ENCODE results near the gene ATXN2.
"Not testable (repeated sequence)": the region's sequence is repeated elsewhere in the genome, so short reads cannot be mapped to it uniquely, and the experiment has no call there.

The ATXN2 gene

GRCh38 chr12:111482462-111482861 lies 116.7 kb downstream of the ATXN2 start:
- Histone ChIP-seq H3K27me3 (ENCODE audit: control insufficient read depth, insufficient read depth, low read length) (no peaks in the 10 kb centered on the region), H3K4me2 (ENCODE audit: low read length) (no peak overlapping the region), H3K36me3 (ENCODE audit: insufficient read depth, low read length) (peaks cover 61% of the 10 kb centered on the region), H3K4me3 (ENCODE audit: low read length) (no peak overlapping the region), H3K9ac (ENCODE audit: low read depth, low read length) (no peak overlapping the region), H3K4me1 (ENCODE audit: control insufficient read depth, insufficient read depth, low read length) (no peaks in the 10 kb centered on the region), H3K9me3 (replicated peaks; ENCODE audit: low read length) (no peaks in the 10 kb centered on the region)

GRCh38 chr12:111471236-111471635 lies 127.9 kb downstream of the ATXN2 start:
- Histone ChIP-seq H3K36me3 (ENCODE audit: insufficient read depth, low read length) (peaks cover 32% of the 10 kb centered on the region), H3K27me3 (ENCODE audit: control insufficient read depth, insufficient read depth, low read length) (no peaks in the 10 kb centered on the region), H3K4me3 (ENCODE audit: low read length) (no peak overlapping the region), H3K4me1 (ENCODE audit: control insufficient read depth, insufficient read depth, low read length) (peaks cover 26% of the 10 kb centered on the region), H3K4me2 (ENCODE audit: low read length) (no peak overlapping the region), H3K9ac (ENCODE audit: low read depth, low read length) (no peak overlapping the region), H3K9me3 (replicated peaks; ENCODE audit: low read length) (no peaks in the 10 kb centered on the region)

- H3K9me3 ChIP-seq (replicated peaks; ENCODE audit: low read length), result no peaks in the 10 kb centered on the region
Observed at GRCh38 chr12:111469401-111469800, 129.7 kb downstream of the ATXN2 start.

GRCh38 chr12:111467857-111468241 lies 131.3 kb downstream of the ATXN2 start:
- Histone ChIP-seq H3K36me3 (ENCODE audit: insufficient read depth, low read length) (peaks cover 34% of the 10 kb centered on the region), H3K4me2 (ENCODE audit: low read length) (peak overlapping the region; percentile 46), H3K9ac (ENCODE audit: low read depth, low read length) (peak overlapping the region; percentile 25), H3K27me3 (ENCODE audit: control insufficient read depth, insufficient read depth, low read length) (no peaks in the 10 kb centered on the region), H3K4me1 (ENCODE audit: control insufficient read depth, insufficient read depth, low read length) (peaks cover 28% of the 10 kb centered on the region), H3K4me3 (ENCODE audit: low read length) (no peak overlapping the region), H3K9me3 (replicated peaks; ENCODE audit: low read length) (no peaks in the 10 kb centered on the region)

More at GRCh38 chr12:111469401-111469800, 129.7 kb downstream of the ATXN2 start:
- H3K4me3 ChIP-seq (ENCODE audit: low read length), result no peak overlapping the region
- peaks cover 26% of the 10 kb centered on the region for H3K4me1 ChIP-seq (ENCODE audit: control insufficient read depth, insufficient read depth, low read length)
- no peaks in the 10 kb centered on the region for H3K27me3 ChIP-seq (ENCODE audit: control insufficient read depth, insufficient read depth, low read length)
- H3K9ac ChIP-seq (ENCODE audit: low read depth, low read length), result peak overlapping the region; percentile 58
- peak overlapping the region; percentile 39 for H3K4me2 ChIP-seq (ENCODE audit: low read length)
- peaks cover 33% of the 10 kb centered on the region for H3K36me3 ChIP-seq (ENCODE audit: insufficient read depth, low read length)

GRCh38 chr12:111467092-111467856 lies 131.8 kb downstream of the ATXN2 start:
- Histone ChIP-seq H3K9ac (ENCODE audit: low read depth, low read length) (peak overlapping the region; percentile 21), H3K4me1 (ENCODE audit: control insufficient read depth, insufficient read depth, low read length) (peaks cover 34% of the 10 kb centered on the region), H3K9me3 (replicated peaks; ENCODE audit: low read length) (no peaks in the 10 kb centered on the region), H3K36me3 (ENCODE audit: insufficient read depth, low read length) (peaks cover 34% of the 10 kb centered on the region), H3K27me3 (ENCODE audit: control insufficient read depth, insufficient read depth, low read length) (no peaks in the 10 kb centered on the region), H3K4me3 (ENCODE audit: low read length) (no peak overlapping the region), H3K4me2 (ENCODE audit: low read length) (peak overlapping the region; percentile 46)

- Histone ChIP-seq H3K4me2 (ENCODE audit: low read length) (peak overlapping the region; percentile 4), H3K4me3 (ENCODE audit: low read length) (no peak overlapping the region), H3K9ac (ENCODE audit: low read depth, low read length) (peak overlapping the region; percentile 50), H3K9me3 (replicated peaks; ENCODE audit: low read length) (no peaks in the 10 kb centered on the region), H3K27me3 (ENCODE audit: control insufficient read depth, insufficient read depth, low read length) (no peaks in the 10 kb centered on the region), H3K4me1 (ENCODE audit: control insufficient read depth, insufficient read depth, low read length) (peaks cover 19% of the 10 kb centered on the region), H3K36me3 (ENCODE audit: insufficient read depth, low read length) (peaks cover 34% of the 10 kb centered on the region)
Observed at GRCh38 chr12:111462210-111462769, 136.8 kb downstream of the ATXN2 start.

GRCh38 chr12:111460111-111460510 lies 139.0 kb downstream of the ATXN2 start:
- Histone ChIP-seq H3K36me3 (ENCODE audit: insufficient read depth, low read length) (peaks cover 49% of the 10 kb centered on the region), H3K4me1 (ENCODE audit: control insufficient read depth, insufficient read depth, low read length) (peaks cover 21% of the 10 kb centered on the region)
- H3K9me3 ChIP-seq (replicated peaks; ENCODE audit: low read length); H3K4me3 ChIP-seq (ENCODE audit: low read length); H3K27me3 ChIP-seq (ENCODE audit: control insufficient read depth, insufficient read depth, low read length); H3K9ac ChIP-seq (ENCODE audit: low read depth, low read length); H3K4me2 ChIP-seq (ENCODE audit: low read length): not testable (repeated sequence)

- Histone ChIP-seq H3K4me2 (ENCODE audit: low read length) (no peak overlapping the region), H3K27me3 (ENCODE audit: control insufficient read depth, insufficient read depth, low read length) (no peaks in the 10 kb centered on the region), H3K4me3 (ENCODE audit: low read length) (no peak overlapping the region), H3K9me3 (replicated peaks; ENCODE audit: low read length) (no peaks in the 10 kb centered on the region), H3K4me1 (ENCODE audit: control insufficient read depth, insufficient read depth, low read length) (peaks cover 21% of the 10 kb centered on the region), H3K36me3 (ENCODE audit: insufficient read depth, low read length) (peaks cover 55% of the 10 kb centered on the region), H3K9ac (ENCODE audit: low read depth, low read length) (no peak overlapping the region)
Observed at GRCh38 chr12:111458546-111459172, 140.5 kb downstream of the ATXN2 start.

GRCh38 chr12:111457577-111457976 lies 141.5 kb downstream of the ATXN2 start:
- Histone ChIP-seq H3K4me1 (ENCODE audit: control insufficient read depth, insufficient read depth, low read length) (peaks cover 16% of the 10 kb centered on the region), H3K27me3 (ENCODE audit: control insufficient read depth, insufficient read depth, low read length) (no peaks in the 10 kb centered on the region), H3K9me3 (replicated peaks; ENCODE audit: low read length) (no peaks in the 10 kb centered on the region), H3K4me2 (ENCODE audit: low read length) (no peak overlapping the region), H3K9ac (ENCODE audit: low read depth, low read length) (no peak overlapping the region), H3K4me3 (ENCODE audit: low read length) (no peak overlapping the region), H3K36me3 (ENCODE audit: insufficient read depth, low read length) (peaks cover 57% of the 10 kb centered on the region)

- H3K9me3 ChIP-seq (replicated peaks; ENCODE audit: low read length), result no peaks in the 10 kb centered on the region
- no peak overlapping the region for H3K4me2 ChIP-seq (ENCODE audit: low read length)
- H3K9ac ChIP-seq (ENCODE audit: low read depth, low read length), result no peak overlapping the region
- H3K36me3 ChIP-seq (ENCODE audit: insufficient read depth, low read length), result peaks cover 57% of the 10 kb centered on the region
- H3K27me3 ChIP-seq (ENCODE audit: control insufficient read depth, insufficient read depth, low read length), result no peaks in the 10 kb centered on the region
- H3K4me3 ChIP-seq (ENCODE audit: low read length), result no peak overlapping the region
- peaks cover 11% of the 10 kb centered on the region for H3K4me1 ChIP-seq (ENCODE audit: control insufficient read depth, insufficient read depth, low read length)
Observed at GRCh38 chr12:111457071-111457470, 142.0 kb downstream of the ATXN2 start.

- Histone ChIP-seq H3K4me2 (ENCODE audit: low read length) (no peak overlapping the region), H3K27me3 (ENCODE audit: control insufficient read depth, insufficient read depth, low read length) (no peaks in the 10 kb centered on the region), H3K9ac (ENCODE audit: low read depth, low read length) (no peak overlapping the region), H3K36me3 (ENCODE audit: insufficient read depth, low read length) (peaks cover 67% of the 10 kb centered on the region), H3K4me3 (ENCODE audit: low read length) (no peak overlapping the region), H3K4me1 (ENCODE audit: control insufficient read depth, insufficient read depth, low read length) (peaks cover 4% of the 10 kb centered on the region), H3K9me3 (replicated peaks; ENCODE audit: low read length) (no peaks in the 10 kb centered on the region)
Observed at GRCh38 chr12:111455448-111456320, 143.4 kb downstream of the ATXN2 start.

Data from skeletal muscle satellite cell (primary cell).